HG03432 (cell line): Measurements from ENCODE around the gene SLCO3A1.
"Not testable (repeated sequence)": the region's sequence is repeated elsewhere in the genome, so short reads cannot be mapped to it uniquely, and the experiment has no call there.

Source experiments
- ATAC-seq: cut with Tn5 transposase; IDR thresholded peaks from one replicate; pipeline ENCODE4 v1.9.1; 2021; ENCODE audit warnings: mild to moderate bottlenecking, moderate library complexity; ENCODE audit not compliant: unreplicated experiment

Gene SLCO3A1

GRCh38 chr15:92189166-92189565 lies 335.7 kb downstream of the SLCO3A1 start:
- ATAC-seq: no peak

- no peak for ATAC-seq
Measured at GRCh38 chr15:92195241-92195640, 341.7 kb downstream of the SLCO3A1 start.

DNA sequence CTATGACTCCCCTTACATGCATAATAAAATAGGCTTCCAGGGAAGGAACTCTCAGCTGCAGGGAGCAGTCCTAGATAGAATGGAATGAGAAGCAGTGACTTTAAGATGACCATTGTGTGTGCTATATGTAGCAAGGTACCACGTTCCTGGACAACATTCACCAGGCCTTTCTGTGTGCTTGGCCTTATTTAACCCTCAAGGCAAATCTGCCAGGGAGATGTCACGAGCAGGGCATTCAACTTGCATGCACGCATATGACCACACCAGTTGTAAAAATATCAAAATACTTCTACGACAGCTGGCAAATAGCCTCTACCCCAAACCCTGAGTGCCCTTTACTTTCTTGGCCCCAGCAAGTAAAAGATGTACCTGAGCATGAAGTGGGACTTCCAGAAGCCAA lies 342.8 kb downstream of the SLCO3A1 start:
- ATAC-seq: no peak

DNA sequence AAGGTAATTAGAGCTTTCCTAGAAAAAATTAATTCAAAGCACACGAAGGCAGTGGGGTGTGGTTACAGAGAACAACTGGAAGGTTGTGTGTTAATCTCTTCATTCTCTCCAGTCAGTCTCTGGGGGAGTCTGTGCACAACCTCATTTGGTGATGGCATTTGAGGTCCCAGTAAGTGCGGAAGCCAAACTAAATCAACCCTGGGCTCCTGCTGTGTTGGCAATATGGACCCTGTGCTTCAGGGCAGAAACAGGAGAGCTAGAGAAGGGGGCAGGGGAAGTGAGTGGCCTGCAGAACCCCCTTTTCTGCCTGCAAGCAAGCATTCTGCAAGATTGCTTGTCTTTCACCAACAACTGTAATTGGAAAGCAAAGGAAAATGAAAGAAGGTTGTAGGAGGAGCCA lies 344.2 kb downstream of the SLCO3A1 start:
- ATAC-seq: no peak

GRCh38 chr15:92200891-92201290 lies 347.4 kb downstream of the SLCO3A1 start:
- no peak for ATAC-seq

DNA sequence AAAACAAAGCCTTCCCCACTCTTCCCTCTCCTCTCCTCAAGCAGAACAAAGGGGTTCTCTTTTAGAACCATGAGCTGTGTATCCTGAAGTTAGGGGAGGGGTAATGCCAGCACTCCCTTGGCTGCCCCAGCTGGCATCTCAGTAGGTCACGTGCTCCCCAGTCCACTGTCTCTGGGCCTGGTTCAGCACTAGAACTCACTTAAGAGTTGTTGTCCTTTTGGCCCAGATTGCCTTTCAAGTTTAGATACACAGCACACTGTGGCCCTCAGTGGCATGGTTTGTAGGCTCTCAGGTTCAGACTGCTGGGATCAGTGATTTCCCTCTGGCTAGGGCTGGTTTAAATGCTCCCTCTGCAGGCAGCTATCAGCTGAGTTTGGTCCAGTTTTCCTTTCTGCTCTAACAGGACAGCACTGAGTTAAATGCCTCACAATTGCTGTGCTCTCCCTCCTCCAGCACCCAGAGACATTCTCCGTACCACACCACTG lies 351.8 kb downstream of the SLCO3A1 start:
- no peak for ATAC-seq

GRCh38 chr15:92207601-92208000 lies 354.1 kb downstream of the SLCO3A1 start:
- not testable (repeated sequence) for ATAC-seq
